Stimulated activated CD4-positive, alpha-beta T cell treated with anti-CD3 and anti-CD28 coated beads, Interleukin-4, amount 100 ng/mL, for 1 hour (primary cell): ENCODE measurements around the gene TIFAB.

Source experiments
- DNase-seq: peaks from one replicate; pipeline ENCODE4 v3.0.0-alpha.2; 2020

The TIFAB gene

GRCh38 chr5:135457424-135458071 is 5.4 kb upstream of the TIFAB start:
- peak; percentile 69 for DNase-seq

GRCh38 chr5:135456238-135457099 is 4.3 kb upstream of the TIFAB start:
- DNase-seq, result no peak

- DNase-seq, result no peak
Observed at GRCh38 chr5:135455876-135456237, 3.7 kb upstream of the TIFAB start.

- no peak for DNase-seq
Observed at GRCh38 chr5:135454946-135455345, 2.8 kb upstream of the TIFAB start.

GRCh38 chr5:135453613-135454012 is 1.5 kb upstream of the TIFAB start:
- DNase-seq, result no peak

- no peak for DNase-seq
Observed at GRCh38 chr5:135451581-135452320, 400 bp downstream of the TIFAB start.

- no peak for DNase-seq
Observed at GRCh38 chr5:135450952-135451351, 1.2 kb downstream of the TIFAB start.

- DNase-seq, result no peak
Observed at GRCh38 chr5:135450336-135450735, 1.8 kb downstream of the TIFAB start.

GRCh38 chr5:135449644-135450043 is 2.5 kb downstream of the TIFAB start:
- no peak for DNase-seq

- DNase-seq, result no peak
Observed at GRCh38 chr5:135448791-135449507, 3.2 kb downstream of the TIFAB start.

GRCh38 chr5:135448071-135448739 is 3.9 kb downstream of the TIFAB start:
- DNase-seq, result no peak

GRCh38 chr5:135447298-135447929 is 4.7 kb downstream of the TIFAB start, which contains the start of gene DCANP1:
TSS of gene DCANP1 (minus strand) at chr5:135447348. CDS start at chr5:135447108, 240 bp downstream.
- DNase-seq, result no peak

- DNase-seq, result no peak
Observed at GRCh38 chr5:135446615-135447014, 5.5 kb downstream of the TIFAB start.

- DNase-seq, result no peak
Observed at GRCh38 chr5:135446206-135446605, 5.9 kb downstream of the TIFAB start.

GRCh38 chr5:135445306-135445985 is 6.7 kb downstream of the TIFAB start:
- no peak for DNase-seq

GRCh38 chr5:135444881-135445280 is 7.3 kb downstream of the TIFAB start:
- DNase-seq, result no peak

- DNase-seq, result no peak
Observed at GRCh38 chr5:135444360-135444759, 7.8 kb downstream of the TIFAB start.

GRCh38 chr5:135443161-135443960 is 8.8 kb downstream of the TIFAB start:
- no peak for DNase-seq

- no peak for DNase-seq
Observed at GRCh38 chr5:135442431-135443160, 9.6 kb downstream of the TIFAB start.

GRCh38 chr5:135441919-135442318 is 10.2 kb downstream of the TIFAB start:
- no peak for DNase-seq
